CD4-positive, alpha-beta T cell treated with Interleukin-17A for 4 hours (primary cell): ENCODE results near the gene ZSCAN4.
A peak's percentile ranks its signal among the peaks of the same experiment; 100 is the strongest.

Source experiments
- DNase-seq: peaks from one replicate; pipeline ENCODE4 v3.0.0-alpha.2; 2020; ENCODE audit warnings: mixed read lengths

ZSCAN4 gene

DNA sequence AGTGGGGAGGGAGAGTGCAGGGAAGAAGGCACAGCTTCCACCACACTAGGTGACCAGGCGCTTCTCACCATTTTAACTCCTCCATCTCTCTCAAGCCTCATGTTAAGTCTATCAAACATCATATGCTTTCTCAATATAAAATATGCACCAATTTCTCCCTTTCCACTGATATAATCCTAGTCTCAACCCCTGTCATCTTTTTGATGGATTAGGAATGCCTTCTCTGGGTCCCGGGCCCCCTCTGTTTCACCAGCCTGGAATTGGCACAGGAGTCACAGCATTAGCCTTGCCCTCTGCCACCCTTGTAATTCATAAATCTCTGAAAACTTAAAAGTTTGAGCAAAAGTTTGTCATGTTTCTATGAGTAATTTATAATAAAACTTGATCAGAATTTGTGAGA, at the start of gene ZSCAN4:
Gene ZSCAN4 (plus strand): TSS at position 301 of the 400 bp plus-strand sequence. CDS start 7,211 bp downstream, outside the sequence.
- no peak for DNase-seq

DNA sequence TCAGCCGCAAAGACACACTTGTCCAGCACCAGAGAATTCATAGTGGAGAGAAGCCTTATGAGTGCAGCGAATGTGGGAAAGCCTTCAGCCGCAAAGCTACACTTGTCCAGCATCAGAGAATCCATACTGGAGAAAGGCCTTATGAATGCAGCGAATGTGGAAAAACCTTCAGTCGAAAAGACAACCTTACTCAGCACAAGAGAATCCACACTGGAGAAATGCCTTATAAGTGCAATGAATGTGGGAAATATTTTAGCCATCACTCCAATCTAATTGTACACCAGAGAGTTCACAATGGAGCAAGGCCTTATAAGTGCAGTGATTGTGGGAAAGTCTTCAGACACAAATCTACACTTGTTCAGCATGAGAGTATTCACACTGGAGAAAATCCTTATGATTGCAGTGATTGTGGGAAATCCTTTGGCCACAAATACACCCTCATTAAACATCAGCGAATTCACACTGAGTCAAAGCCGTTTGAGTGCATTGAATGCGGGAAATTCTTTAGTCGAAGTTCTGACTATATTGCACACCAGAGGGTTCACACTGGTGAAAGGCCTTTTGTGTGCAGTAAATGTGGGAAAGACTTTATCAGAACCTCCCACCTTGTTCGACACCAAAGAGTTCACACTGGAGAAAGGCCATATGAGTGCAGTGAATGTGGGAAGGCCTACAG, 47.9 kb upstream of the ZSCAN4 start:
- DNase-seq = no peak

DNA sequence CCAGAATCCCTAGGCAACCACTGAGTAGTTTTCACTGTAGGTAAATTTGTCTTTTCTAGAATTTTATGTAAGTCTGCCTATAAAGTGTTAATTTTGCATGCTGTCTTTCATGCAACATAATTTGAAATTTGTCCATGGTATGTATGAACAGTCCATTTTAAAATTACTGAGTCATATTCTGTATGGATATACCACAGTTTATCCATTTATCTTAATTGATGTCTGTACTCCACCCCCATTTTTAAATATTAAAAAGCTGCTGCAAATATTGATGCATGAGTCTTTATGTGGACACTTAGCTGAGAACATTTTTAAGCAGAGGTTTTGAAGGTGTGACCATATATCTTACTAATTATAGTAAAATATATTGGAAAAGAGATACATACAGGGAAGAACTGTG, 45.6 kb upstream of the ZSCAN4 start:
- DNase-seq = no peak

GRCh38 chr19:57632987-57633831, 35.5 kb upstream of the ZSCAN4 start, which contains the start of gene ZNF211:
Gene ZNF211 (plus strand): TSS chr19:57633168. CDS start chr19:57633347, 179 bp downstream.
- DNase-seq = peak; percentile 92

- DNase-seq = no peak
Measured at GRCh38 chr19:57633832-57634131, 35.0 kb upstream of the ZSCAN4 start.

DNA sequence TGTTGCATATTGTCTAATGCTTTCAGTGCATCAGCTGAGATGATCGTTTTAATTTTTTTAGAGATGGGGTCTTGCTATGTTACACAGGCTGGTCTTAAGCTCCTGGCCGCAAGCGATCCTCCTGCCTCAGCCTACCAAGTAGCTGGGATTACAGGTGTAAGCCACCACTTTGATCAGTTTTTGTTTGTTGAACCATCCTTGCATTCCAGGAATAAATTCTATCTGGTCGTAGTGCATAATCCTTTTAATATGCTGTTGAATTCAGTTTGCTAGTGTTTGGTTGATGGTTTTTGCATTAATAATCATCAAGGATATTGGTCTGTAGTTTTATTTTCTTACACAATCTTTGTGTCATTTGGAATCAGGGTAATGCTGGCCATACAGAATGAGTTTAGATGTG, 31.4 kb upstream of the ZSCAN4 start:
- DNase-seq = no peak

DNA sequence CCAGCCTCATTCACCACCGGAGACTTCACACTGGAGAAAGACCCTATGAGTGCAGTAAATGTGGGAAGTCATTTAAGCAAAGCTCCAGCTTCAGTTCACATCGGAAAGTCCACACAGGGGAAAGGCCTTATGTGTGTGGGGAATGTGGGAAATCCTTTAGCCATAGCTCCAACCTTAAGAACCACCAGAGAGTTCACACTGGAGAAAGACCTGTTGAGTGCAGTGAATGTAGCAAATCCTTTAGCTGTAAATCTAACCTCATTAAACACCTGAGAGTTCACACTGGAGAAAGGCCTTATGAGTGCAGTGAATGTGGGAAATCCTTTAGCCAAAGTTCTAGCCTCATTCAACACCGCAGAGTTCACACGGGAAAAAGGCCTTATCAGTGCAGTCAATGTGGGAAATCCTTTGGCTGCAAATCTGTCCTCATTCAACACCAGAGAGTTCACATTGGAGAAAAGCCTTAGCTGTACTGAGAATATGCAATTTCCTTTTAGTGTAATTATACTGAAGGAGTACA, 27.0 kb upstream of the ZSCAN4 start:
- DNase-seq = no peak

DNA sequence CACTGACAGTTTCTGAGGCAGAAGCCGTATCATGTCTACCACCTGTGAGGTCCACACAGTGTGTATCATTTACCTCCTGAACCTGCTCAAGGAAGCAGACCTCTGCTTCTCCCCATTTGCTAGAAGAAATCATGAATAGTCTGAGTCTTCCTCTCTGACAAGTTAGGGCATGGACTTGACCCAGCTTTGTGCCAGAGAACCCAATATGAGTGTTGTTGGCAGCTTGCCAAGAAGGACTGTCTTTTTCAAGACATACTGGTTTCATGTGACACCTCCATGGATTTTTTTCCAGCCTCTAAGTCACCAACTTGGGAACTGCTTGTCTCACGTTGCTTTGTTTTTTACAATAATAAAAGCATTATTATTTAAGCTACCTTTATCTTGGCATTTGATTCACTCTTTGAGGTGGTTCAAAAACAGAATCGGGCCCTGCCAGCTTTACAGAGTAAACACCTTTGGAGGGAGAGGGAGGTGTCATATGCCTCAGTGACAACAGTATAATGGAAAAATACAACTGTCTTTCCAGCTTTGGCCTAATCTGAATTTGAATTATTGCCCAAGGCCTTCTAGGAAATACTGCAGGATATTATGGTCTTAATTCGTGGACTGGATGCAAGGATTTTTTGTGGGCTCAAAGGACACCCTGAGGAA, 26.2 kb upstream of the ZSCAN4 start:
- DNase-seq = no peak

DNA sequence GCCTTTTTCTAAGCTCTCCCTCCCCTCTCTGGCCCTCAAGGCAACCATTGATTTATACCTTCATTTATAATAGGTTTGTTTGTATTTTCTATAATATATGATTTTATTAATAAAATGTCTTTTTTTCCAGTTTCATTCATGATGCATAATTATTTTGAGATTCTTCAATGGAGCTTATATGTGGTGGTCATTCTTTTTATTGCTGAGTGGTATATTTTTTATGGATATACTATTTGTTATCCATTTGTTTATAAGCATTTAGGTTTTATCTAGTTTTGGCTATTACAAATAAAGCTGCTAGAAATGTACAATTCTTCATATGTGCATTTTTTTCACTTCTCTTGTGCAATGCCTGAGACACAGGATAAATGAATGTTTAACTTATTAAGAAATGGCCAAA, 25.0 kb upstream of the ZSCAN4 start:
- no peak for DNase-seq

GRCh38 chr19:57648331-57649003, 20.3 kb upstream of the ZSCAN4 start:
- DNase-seq = no peak

GRCh38 chr19:57651654-57651996, 17.1 kb upstream of the ZSCAN4 start:
- no peak for DNase-seq

DNA sequence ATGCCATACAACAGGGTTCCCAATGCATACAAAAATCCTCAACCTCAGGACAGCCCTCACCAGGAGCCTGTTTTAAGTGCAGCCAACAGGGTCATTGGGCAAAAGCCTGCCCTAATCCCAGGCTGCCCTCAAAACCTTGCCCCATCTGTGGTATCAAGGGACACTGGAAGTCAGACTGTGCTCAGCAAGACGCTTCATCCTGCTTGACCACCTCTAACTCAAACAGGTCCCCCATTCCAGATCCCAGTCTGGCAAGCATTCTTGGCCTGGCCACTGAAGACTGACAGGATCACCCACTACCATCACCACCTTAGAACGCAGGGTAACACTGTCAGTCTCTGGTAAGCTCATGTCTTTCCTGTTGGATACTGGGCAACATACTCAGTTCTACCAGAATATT, 15.0 kb upstream of the ZSCAN4 start:
- DNase-seq = no peak

DNA sequence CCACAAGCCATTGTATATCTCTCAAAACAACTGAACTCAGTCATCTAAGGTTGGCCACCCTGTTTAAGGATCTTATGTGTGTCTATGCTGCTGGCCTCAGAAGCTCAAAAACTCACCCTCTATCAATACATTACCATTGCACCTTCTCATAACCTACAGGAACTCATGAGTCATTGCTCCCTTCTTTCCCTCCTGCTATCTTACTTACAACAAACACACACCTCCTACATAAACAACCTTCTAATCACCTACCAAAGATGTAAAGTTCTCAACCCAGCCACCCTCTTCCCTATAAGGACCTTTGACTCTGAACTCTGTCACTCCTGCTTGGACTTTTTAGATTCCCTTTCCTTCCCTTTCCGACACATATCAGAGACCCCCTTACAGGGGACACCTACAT, 13.3 kb upstream of the ZSCAN4 start:
- DNase-seq = no peak

- no peak for DNase-seq
Measured at GRCh38 chr19:57656346-57656745, 12.4 kb upstream of the ZSCAN4 start.

- no peak for DNase-seq
Measured at GRCh38 chr19:57664269-57665127, 4.2 kb upstream of the ZSCAN4 start.

DNA sequence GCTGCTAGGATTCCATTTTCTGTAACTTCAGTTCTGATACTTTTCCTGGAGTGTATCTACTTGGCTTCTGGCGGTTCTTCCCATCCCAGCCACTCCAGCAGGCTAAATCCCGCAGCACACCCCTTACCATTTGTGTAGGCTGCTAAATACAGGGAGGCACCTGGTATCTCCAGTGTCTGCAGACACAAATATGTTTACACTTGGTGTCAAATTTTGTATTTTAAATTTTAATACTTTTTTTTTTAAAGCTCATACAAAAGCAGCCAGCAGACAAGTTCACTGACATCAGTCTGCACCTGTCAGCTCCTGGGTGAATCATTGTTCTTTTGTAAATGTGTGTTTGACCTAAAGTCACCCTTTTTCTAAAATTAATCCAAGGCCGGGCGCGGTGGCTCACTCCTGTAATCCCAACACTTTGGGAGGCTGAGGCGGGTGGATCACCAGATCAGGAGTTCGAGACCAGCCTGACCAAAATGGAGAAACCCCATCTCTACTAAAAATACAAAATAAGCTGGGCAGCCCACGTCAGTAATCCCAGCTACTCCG, 3.4 kb upstream of the ZSCAN4 start:
- no peak for DNase-seq

DNA sequence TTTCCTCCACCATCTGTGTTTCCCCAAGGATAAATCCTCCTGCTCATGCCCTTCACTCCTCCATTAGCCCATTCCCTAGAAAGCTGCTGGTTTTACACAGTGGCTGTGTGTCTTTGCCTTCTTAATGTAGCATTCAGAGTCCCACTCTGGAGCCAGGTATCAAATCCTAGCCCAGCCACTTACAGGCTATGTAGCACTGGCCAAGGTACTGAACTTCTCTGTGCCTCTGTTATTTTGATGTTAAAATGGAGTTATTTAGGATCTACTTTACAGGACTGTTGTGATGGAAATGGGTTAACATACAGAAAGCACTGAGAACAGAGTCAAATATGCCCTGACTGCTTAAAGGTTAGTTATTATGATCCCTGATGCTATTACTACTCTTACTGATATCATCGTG, 1.5 kb upstream of the ZSCAN4 start:
- no peak for DNase-seq

DNA sequence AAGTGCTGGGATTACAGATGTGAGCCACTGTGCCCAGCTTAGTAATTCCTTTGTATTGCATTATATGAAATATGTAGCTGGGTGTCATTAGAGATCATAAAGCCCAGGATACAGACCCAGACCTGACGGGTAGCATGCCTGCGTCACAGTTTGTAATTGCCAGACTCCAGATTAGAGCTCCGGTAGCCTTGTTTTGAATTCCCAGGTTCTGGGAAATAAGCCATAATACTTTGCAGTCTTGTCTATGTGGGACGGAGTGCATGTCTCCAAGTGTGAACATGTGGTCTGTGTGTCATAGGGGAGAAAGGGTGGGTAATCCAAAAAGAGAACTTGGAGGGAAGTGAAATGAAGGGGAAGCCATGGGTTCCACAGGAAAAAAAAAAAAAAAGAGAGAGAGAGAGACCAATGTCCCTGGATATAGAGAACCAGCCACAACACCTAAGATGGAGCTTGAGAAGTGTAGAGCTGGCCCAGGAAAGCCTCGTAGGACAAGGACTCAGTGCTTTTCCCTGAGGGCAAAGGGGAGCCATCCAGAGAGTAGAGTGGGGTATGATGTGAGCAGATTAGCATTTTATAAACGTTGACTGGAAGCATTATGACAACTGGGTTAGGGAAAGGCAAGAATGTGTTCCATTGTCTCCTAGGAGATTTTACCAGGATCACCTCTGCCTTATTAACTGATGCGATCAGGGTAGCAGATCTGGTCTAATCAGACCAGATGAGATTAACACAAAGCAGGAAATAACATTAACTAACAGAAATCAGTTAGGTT, 2.6 kb downstream of the ZSCAN4 start:
- DNase-seq = no peak

DNA sequence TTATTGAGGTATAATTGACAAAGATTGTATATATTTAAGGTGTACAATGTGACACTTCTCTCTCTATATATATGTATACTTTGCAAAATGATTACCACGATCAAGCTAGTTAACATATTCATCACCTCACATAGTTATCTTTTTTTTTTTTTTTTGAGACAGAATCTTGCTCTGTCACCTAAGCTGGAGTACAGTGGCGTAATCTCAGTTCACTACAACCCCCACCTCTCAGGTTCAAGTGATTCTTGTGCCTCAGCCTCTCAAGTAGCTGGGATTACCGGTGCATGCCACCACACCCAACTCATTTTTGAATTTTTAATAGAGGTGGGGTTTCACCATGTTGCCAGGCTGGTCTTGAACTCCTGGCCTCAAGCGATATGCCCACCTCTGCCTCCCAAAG, 3.7 kb downstream of the ZSCAN4 start:
- DNase-seq = no peak

DNA sequence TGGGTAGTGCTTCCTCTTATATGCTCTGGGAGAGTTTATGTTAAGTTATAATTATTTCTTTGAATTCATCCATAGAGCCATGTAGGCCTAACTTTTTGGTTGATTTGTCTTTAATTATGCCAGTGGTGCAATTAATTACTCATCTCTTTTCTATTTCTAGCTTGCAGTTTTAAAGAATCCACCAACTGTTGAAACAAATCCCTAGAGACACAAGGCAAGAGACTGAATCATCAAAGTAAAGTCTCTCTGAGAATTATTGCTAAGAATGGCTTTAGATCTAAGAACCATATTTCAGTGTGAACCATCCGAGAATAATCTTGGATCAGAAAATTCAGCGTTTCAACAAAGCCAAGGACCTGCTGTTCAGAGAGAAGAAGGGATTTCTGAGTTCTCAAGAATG, 7.1 kb downstream of the ZSCAN4 start:
- no peak for DNase-seq

- DNase-seq = no peak
Measured at GRCh38 chr19:57682226-57682766, 13.6 kb downstream of the ZSCAN4 start.
